Hippocampal formation (tissue), 2 donors: Measurements from ENCODE around the gene HAP1.

Source experiments
- DNase-seq, 2 donors: peaks; one replicate each; lab custom pipeline; 2025; lab: John Stamatoyannopoulos, UW

Gene HAP1, protein sequence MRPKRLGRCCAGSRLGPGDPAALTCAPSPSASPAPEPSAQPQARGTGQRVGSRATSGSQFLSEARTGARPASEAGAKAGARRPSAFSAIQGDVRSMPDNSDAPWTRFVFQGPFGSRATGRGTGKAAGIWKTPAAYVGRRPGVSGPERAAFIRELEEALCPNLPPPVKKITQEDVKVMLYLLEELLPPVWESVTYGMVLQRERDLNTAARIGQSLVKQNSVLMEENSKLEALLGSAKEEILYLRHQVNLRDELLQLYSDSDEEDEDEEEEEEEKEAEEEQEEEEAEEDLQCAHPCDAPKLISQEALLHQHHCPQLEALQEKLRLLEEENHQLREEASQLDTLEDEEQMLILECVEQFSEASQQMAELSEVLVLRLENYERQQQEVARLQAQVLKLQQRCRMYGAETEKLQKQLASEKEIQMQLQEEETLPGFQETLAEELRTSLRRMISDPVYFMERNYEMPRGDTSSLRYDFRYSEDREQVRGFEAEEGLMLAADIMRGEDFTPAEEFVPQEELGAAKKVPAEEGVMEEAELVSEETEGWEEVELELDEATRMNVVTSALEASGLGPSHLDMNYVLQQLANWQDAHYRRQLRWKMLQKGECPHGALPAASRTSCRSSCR

DNA sequence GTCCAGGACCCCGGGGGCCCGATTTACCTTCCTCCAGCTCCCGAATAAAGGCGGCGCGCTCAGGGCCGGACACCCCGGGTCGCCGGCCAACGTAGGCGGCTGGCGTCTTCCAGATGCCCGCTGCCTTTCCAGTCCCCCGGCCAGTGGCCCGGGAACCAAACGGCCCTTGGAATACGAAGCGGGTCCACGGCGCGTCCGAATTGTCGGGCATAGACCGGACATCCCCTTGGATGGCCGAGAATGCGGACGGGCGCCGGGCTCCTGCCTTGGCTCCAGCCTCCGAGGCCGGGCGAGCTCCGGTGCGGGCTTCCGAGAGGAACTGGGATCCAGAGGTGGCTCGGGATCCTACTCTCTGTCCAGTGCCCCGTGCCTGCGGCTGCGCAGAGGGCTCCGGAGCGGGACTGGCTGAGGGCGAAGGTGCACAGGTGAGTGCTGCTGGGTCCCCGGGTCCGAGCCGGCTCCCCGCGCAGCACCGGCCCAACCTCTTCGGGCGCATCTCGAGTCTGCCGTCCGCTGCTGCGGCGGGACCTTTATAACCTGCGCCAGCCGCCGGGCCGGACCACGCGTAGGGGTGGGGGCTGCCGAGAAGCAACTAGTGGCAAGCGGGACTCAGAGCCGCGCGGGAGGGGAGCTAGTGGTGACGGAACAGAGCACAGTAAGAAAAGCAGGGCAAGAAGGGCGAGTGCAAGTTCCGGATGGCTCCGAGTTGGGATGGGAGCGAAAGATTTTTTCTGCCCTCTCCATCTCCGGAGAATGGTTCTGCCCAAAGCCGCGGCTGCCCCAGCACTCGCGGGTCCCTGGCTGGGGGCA, at the start of gene HAP1:
Gene HAP1 (minus strand): TSS at position 505 of the 810 bp plus-strand sequence. CDS start 9 bp downstream, at position 496.
- DNase-seq: no peak

DNA sequence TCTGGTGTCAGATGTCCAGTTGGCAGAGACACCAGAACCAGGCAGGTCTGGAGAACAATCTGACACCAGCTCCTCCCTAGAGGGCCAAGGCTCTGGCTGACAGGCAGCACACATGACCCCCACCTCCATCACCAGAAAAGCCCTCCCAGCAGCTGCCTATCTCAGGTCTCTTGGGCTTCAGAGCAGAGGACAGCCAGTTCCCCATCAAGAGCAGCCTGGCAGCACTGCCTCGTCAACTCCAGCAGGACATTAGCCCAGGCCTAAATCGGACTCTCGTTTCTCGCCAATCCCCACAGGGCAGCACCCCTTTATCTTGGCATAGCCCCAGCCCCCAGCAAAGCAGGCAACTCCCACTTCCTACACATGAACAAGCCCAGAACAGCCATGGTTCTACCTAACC, 47.7 kb upstream of the HAP1 start:
- no peak for DNase-seq

DNA sequence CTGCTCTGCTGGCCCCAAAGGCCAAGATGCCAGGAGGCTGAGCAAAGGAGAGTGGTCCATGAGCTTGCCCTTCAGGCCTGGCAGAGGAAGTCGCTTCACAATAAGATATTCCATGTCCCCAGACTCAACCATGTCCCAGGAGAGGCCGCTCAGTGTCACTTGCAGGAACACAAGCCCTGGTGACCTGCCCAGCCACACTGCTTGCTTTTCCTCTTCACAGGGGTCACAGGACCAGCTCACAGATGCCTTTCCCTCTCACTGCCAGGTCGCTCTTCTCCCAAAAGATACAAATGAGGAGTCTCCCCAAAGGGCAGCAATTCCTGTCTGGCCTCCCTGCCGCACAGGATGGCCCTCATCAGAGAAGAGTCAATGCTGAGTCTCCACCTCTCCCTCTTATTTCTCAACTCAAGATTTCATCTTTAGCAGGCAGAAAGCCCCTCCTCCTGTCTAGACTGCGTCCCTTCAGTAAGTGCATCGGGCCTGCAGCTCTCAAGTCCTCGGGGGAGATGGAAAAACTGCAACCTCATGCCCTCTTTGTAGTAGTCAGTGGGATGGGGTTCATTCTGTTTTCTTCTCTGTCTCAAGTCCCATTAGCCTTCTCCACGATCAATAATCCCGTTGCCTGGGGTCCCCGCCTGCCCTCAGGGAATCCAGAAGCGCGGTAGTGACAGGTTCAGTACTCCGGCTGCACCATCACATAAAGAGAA, 47.1 kb upstream of the HAP1 start:
- no peak for DNase-seq

DNA sequence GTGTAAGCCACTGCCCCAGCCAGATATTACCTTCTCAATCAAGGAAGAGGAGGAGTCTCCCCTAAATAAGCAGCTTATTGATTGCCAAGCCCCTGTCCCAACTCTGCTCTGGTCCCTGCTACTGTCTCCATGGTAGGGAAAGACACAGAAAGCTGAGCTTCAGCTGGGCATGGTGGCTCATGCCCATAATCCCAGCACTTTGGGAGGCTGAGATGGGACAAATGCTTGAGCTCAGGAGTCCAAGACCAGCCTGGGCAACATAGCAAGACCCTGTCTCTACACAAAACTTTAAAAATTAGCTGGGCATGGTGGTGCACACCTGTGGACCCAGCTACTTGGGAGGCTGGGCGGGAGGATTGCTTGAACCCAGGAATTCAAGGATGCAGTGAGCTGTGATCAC, 45.5 kb upstream of the HAP1 start:
- DNase-seq: no peak

DNA sequence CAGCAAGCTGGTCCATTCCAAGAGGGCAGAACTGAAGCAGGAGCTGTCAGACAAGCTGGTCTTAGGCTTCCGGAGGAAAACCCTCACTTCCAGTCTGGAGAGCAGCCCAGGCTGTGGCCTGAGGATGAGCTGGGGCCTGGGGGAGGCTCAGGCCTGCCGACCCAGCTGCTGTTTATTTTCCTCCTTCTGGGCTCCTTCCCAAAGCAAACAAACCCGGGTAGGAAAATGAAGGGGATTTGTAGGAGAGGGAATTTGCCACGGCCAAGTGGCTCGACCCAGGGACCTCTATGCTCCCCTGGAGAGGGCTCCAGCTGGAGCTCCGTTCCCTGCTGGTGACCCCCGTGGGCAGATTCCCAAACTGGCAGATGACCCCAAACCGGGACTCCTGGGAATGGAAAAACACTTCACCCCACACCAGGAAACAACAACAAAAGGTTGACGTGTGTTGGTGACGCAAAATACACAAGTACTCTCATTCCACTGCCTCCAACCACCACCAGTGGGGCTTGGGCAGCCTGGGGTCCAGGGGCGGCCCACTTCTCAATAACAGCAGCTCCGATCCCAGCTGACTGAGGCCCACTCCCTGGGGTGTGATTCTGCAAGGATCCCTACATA, 43.2 kb upstream of the HAP1 start:
- peak; percentile 25 to 29 for DNase-seq

DNA sequence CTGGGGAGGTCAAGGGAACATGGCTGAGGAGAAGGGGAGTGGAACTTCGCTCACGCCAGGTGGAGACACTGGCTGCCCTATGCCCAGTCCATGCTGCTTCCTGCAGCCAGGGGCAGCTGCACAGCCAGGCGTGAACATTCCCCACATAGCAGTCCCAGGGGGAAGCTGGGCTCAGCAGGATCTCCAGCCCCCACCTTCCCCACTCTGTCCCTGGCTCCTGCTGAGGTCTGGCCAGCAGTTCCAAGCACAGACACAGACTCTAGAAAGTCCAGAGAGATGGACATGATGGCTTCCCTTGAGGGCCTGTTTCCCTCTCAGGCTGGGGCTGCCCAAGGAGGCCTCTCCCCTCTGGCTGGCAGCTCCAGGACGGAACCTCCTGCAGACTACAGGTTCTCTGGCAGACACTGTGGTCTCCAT, 42.7 kb upstream of the HAP1 start:
- DNase-seq: no peak

DNA sequence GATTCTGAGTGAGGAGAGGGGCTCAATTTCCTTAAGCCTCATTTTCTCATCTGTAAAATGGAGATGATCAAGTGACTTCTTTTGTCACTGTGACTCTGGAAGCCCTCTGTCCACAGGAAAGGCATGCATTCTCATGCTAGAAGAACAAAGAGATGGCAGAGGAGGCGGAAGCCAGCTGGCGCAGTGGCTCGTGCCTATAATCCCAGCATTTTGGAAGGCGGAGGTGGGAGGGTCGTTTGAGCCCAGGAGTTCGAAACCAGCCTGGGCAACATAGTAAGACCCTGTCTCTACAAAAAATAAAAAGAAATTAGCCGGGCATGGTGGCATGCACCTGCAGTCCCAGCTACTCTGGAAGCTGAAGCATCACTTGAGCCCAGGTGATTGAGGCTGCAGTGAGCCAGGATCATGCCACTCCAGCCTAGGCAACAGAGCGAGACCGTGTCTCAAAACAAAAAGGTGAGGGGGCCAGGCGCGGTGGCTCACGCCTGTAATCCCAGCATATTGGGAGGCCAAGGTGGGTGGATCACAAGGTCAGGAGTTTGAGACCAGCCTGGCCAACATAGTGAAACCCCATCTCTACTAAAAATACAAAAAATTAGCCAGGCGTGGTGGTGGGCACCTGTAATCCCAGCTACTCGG, 41.9 kb upstream of the HAP1 start:
- DNase-seq: peak in 1 of 2 donors; percentile 34

DNA sequence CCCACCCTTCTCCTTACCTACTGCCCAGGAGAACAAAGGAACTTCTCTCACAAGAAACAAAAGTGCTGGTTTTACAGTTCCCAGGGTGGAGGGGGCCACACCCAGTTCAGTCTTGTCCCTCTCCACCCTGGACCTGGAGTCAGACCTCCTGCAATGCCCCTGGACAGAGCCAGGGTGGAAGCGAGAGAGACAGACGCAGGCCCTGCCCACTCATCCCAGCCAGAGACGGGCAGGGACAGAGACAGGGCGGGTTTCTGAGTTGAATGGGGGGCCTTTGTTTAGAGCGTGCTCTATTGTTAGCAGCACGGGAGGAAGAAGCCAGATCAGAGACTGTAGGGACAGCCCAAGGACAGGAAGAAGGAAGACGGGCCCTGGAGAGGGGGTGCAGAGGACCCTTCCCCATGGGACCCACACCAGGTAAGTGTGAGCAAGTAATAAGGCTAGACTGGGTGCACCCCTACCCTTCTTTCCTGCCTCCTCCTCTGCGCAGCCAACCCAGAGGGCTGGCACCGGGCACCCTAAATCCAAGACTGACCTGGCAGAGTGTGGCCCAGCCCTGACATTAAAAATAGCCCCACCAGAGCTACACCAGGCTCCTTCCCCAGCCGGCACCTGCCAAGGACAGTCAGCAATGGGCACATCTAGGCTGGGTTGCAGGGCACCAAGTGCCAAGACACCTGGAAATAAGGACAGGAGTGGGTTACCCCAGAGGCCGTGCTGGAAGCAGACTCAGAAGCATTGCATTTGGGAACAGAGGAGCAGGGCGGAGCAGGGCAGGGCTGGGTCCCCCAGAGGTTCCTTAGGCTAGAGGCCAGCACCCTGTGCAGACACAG, 41.2 kb upstream of the HAP1 start:
- peak; percentile 67 to 73 for DNase-seq

DNA sequence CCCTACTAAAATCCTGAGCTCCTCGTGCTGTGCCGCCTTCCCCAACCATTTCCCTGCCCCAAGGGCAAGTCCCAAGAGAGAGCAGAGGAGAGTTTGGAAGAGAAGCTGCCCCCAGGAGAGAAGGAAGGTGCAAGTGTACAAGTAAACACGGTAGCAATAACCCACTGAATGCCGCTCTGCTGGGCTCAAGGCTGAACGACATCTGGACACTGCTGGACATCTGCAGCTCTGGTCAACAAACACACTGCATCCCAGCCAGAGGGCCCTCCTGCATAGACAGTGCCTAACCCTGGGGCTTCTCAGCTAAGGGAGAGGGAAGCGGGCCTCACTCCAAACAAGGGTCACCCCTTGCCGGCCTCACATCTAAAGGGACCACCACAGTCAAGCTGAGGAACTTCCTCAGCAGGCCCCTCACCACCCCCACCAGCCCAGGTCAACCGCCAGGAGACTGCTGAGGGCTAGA, 39.3 kb upstream of the HAP1 start:
- no peak for DNase-seq

DNA sequence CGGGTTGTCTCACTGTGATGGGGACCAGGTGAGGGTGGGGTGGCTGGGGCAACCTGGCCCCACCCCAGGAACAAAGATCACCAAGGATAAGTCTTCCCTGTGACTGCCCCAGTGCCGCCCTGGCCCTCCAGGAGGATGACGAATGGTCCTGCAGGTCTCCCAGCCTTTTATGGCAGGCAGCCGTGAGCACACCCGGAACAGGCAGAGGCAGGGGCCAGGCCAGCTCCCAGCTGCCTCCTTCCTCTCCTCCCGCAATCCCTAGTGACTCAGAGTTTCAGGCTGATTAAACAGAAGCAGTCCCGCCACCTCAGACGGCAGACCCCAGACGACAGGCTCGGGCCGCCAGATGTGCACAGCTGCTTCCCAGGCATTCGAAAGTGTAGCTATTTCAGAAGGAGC, 38.7 kb upstream of the HAP1 start:
- DNase-seq: no peak

DNA sequence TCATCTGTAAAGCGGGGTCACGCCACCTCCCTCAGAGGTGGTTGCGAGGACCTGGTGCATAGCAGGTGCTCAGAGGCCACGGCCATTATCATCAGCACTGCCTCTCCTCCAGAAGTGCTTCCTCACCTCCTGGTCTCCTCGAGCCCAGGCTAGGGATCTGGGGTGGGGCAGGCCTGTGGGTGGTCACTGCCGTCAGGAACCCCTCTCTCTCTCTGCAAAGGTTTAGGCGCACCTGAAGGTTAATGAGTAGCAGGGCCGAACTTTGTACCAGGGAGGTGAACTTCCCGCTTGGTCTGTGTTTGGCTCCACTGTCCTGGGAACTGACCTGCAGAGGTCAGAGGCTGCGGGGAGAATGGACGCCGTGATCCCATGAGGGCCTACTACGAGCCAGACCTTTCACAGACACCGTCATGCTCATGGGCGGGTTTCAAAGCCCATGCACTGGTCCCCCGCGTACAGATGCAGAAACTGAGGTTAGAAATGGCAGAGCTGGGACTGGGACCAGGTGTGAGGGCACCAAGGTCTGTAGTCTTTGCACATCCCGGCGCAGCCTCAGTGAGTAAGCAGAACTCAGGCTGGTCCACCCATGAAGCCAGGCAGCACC, 38.2 kb upstream of the HAP1 start:
- no peak for DNase-seq

DNA sequence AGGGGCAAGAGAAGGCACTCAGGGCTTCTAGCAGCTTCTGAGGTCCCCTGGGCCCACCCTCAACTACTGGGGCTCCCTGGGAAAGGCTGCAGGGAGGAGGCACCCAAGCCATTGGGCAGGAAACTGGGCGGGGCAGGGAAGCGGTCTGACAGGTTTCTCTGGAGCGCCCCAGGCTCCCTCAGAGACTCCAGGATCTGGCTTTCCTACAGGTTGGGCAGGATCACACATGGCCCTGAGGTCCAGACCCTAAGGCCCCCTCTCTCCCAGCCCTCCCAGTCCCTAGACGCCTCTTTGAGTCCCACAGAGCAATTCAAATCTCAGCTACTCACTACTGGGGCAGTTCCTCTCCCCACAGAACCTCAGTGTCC, 37.8 kb upstream of the HAP1 start:
- DNase-seq: no peak

DNA sequence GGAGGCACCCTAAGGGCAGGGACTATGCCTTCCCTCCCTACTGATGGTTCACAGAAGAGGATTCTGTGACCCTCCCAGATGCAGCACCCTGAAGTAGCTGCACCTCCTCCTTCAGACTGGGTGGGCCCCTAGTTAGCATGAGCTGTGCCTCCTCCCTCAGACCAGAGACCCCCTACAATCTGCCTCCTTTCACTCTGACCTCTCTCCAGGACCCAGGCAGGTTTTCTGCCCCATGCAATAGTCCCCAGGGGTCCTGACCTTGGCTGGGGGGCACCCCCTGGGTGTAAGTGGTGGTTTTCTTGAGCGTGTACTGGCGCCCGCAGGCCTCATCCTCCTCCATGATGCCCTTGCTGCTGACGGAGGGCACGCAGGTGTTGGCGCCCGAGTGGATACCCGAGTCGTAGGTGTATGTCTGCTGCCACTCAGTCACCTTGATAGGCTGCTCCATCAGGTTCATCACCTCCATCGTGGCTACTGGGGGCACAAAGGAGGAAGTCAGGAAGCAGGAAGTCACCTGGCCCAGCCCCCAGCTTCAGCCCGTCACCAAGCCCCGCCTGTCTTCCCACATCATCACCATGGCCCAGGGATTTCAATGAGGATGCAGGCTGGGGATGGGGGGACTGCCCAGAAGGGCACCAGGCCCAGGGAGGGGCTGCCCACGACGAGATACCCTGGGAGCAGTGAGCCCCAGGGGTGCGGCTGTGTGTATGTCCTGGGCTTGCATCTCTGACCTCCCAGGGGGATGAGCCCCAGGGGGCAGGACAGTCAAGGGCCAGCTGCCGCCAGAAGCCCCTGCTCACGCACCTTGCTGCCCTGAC, 37.2 kb upstream of the HAP1 start:
- no peak for DNase-seq

DNA sequence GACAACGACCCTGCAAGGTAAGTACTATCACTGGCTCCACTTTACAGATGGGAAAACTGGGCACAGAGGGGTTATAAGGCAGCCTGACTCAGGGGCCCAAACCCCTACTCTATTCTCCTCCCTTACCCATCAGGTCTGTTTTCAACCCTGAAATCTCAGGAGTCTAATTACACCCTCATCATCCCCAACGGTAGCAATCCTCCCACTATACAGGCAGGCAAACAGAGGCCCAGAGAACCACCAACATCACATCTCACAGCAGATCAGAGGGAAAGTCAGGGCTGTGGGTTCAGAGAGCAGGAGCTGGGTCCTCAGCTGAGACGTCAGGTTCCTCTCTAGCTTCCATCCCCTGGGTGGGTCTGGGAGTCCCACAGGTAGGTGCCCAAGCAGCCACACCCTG, 35.5 kb upstream of the HAP1 start:
- no peak for DNase-seq

DNA sequence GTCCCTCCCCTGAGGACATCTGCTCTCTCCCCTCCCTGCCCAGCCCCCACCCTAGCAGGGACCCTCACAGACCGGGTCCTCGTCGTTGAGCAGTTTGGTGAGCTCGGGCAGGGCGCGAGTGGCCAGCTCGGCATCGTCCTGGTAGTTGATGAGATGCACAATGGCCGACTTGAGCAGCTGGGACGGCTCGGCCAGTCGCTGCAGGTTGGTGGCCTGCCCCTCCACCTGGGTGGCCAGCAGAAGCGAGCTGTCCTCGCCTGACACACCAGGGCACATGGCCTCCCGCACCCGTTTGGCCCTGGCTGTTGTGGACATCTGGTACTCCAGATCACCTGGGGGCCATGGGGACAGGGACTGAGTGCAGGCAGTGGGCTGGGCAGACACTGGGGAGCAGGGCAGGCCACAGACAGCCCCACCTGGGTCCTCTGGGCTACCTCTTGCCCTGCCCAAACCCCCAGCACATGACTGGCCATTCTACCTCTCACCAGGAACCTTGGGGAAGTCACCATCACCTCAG, 35.0 kb upstream of the HAP1 start:
- DNase-seq: no peak

DNA sequence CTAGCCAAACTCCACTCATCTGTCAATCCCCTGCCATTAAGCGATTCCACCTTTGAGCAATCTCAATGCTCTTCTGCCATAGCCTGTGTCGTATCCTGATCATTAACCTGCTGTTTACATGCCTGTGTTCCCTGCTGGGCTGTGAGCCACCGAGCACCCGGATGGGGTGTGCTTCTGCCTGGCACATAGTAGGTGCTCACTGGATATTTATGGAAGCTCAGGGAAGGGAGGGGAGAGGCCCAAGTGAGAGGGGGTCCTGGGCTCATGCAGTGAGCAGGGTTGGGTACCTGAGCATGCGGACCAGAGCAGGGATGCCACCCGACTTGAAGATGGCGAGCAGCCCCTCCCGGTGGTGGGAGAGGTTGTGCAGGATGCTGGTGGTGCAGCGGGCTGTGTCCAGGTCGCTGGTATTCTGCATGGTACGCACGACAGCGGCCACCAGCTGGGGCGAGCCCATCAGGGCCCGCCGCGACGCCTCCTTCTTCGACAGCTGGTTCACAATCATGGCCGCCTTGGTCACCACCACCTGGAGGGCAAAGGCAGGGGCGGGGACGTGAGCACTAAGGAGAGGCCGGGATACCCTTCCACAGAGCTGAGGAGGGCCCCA, 34.3 kb upstream of the HAP1 start:
- no peak for DNase-seq

DNA sequence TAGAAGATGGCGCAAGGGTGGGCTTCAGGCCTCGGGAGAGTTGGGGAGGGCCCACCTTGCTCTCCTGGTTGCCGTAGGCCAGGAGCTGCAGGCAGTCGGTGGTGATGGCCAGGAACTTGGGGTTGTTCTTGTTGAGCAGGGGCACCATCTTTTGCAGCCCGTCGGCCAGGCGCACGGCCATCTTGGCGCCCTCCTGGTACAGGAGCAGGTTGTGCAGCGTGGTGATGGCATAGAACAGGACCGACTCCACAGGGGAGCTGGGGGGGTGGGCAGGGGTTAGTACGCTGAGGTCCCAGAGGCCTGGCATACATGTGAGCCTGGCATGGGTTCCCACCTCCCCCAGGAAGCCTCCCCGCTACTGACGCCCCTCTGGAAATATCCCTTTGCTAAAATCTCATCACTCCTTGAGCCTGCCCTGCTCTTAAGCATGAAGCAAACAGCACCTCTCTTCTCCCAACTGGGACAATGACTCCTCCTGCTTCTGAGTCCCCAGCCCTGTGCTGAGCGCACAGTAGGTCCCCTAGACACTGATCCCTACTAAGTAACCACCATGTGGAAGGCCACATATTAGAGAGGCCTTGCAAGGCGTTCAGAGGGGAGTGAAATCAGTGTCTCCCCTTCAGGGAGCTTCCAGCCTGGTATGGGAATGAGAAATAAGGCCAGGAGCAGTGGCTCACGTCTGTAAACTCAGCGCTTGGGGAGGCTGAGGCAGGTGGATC, 33.0 kb upstream of the HAP1 start:
- DNase-seq: no peak

DNA sequence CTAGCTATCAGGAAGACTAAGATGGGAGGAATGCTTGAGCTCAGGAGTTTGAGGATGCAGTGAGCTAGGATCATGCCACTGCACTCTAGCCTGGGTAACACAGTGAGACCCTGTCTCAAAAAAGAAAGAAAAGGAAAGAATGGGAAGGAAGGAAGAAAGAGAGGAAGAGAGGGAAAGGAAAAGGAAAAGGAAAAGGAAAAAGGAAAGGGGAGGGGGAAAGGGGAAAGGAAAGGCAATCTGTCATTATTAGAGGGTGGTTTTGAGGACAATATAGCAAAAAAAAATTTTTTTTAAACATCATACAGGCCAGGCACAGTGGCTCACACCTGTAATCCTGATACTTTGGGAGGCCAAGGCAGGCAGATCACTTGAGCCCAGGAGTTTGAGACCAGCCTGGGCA, 31.7 kb upstream of the HAP1 start:
- no peak for DNase-seq
